GM15510 (cell line): ENCODE results near the gene ARMC9.

ENCODE experiments used
- POLR2A ChIP-seq: IDR thresholded peaks from 3 replicates; pipeline ENCODE4 v1.6.1; 2011; ENCODE audit warnings: borderline replicate concordance; ENCODE audit not compliant: insufficient read length; ENCODE audit errors: extremely low read depth

ARMC9 gene

GRCh38 chr2:231418820-231419640, 220.6 kb downstream of the ARMC9 start:
- no peak for TF ChIP-seq POLR2A

- no peak for TF ChIP-seq POLR2A
Measured at GRCh38 chr2:231421051-231421580, 222.7 kb downstream of the ARMC9 start.

GRCh38 chr2:231422056-231422455, 223.6 kb downstream of the ARMC9 start:
- TF ChIP-seq POLR2A: no peak

- TF ChIP-seq POLR2A: no peak
Measured at GRCh38 chr2:231423176-231423575, 224.7 kb downstream of the ARMC9 start.
